Cortex of kidney (tissue), 1 donor: ENCODE results near the gene PI16.

Experiments
- DNase-seq: peaks from one replicate; lab custom pipeline; 2025; lab: John Stamatoyannopoulos, UW

Gene PI16

DNA sequence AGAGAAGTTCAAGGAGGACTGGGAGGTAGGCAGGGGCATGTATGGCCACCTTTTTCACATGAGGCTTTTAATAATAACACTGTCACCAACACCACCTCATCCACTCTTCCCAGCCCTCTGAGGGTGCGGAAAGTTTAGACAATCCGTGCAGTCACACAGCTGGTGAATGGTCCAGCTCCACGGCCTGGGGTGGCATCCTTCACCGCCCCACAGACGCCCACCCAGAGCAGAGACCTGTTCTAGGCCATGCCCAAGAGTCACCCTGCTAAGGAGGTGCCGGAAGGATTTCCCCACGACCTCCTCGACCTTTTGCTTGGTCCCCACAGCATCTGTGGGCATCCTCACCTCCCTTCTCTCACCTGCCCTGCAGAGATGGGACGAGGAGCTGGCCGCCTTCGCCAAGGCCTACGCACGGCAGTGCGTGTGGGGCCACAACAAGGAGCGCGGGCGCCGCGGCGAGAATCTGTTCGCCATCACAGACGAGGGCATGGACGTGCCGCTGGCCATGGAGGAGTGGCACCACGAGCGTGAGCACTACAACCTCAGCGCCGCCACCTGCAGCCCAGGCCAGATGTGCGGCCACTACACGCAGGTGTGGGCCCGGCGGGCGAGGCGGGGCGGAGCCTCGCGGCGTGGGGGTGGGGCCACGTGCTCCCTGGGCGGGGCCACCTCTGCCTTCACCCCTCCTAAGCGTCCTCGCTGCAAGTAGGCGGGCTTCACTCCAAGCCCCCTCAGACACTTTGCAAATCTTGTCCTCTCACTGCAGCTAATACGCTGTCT is 4.4 kb downstream of the PI16 start:
- no peak for DNase-seq

DNA sequence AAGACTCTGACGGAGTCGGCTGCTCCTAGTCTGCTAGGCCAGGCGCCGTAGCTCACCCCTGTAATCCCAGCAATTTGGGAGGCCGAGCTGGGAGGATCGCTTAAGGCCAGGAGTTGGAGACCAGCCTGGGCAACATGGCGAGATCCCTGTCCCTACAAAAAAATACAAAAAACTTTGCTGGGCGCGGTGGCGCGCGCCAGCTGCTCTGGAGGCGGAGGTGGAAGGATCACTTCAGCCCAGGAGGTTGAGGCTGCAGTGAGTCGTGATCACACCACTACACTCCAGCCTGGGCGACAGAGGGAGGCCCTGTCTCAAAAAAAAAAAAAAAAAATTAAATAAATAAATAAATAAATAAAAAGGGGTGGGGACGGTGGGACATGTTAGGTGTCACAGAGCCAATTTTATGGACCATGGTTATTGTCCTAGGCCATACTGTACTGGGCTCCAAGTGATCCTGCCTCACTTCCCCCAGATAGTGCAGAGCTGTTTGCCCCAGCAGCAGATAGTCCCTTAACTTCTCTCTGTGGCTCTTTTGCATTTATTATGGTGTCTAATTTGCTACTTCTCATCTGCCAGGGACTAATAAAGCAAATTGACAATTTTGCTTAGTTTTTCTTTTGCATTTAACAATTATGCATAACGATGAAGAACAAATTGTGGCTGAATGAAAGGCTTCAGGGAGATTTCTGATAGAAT is 5.2 kb downstream of the PI16 start:
- DNase-seq, result no peak

DNA sequence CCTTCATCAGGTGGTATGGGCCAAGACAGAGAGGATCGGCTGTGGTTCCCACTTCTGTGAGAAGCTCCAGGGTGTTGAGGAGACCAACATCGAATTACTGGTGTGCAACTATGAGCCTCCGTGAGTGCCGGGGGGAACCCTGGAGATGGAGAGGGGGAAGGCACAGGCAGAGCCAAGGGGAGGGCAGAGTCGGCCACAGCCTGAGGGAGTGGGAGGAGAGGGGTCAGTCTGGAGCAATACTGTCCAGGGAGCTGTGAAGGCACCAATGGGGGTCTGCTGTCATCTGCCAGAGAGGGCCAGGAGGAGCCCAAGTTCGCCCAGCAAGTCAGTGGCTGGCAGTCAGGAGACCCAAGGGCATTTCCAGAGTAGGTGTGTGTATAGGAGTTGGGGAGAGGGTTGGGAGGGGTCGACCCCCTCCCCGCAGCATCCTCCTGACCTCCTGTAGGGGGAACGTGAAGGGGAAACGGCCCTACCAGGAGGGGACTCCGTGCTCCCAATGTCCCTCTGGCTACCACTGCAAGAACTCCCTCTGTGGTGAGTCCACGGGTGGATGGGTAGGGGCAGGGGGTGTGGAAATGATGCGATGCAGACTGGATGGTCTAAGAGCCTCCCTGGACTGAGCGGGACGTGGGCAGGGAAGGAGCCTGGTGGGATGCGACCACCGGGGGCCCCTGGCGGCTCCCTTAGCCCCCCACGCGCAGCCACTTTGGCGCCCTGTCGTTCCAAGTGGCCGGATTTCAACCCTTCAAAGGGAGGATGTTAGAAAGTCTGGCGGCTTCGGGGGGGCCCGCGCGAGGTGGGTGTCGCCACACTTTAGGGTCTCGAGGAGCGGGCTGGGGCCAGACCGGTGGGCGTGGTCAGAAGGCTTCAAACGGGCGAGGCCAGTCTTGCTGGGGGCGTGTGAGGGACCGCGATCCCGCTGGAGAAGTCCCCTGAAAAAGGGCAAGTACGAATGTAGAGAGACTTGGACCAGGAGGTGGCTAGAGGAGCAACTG is 7.2 kb downstream of the PI16 start:
- DNase-seq, result no peak

DNA sequence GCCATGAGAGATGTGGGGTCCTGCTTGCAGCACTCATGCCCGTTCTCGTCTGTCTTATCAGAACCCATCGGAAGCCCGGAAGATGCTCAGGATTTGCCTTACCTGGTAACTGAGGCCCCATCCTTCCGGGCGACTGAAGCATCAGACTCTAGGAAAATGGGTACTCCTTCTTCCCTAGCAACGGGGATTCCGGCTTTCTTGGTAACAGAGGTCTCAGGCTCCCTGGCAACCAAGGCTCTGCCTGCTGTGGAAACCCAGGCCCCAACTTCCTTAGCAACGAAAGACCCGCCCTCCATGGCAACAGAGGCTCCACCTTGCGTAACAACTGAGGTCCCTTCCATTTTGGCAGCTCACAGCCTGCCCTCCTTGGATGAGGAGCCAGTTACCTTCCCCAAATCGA is 8.3 kb downstream of the PI16 start:
- DNase-seq, result no peak

DNA sequence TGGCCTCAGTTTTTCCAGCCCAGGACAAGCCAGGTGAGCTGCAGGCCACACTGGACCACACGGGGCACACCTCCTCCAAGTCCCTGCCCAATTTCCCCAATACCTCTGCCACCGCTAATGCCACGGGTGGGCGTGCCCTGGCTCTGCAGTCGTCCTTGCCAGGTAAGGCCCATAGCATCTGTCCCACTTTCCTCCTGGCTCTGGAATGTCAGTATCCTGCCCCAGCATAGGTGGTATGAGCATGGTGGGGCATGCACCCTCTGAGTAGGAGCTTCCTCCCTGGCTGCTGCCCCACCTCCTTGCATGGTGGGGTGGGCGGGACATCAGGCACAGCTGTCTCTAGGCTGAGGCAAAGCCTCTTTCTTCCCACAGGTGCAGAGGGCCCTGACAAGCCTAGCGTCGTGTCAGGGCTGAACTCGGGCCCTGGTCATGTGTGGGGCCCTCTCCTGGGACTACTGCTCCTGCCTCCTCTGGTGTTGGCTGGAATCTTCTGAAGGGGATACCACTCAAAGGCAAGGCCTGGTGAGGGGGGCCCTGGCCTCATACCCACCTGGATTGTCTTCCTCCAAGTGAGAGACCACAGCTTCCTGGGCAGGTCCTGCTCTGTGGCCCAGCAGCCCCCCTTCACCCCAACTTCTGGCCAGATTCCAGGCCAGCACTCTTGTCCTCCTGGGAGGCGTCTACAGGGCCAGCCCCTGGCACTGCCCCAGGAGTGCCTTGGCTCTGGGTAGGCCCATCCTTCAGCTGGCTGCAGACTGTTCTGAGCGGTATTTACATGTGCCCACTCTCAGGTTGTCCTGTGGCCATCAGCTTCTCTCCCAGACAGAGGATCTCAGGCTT is 9.1 kb downstream of the PI16 start:
- no peak for DNase-seq

DNA sequence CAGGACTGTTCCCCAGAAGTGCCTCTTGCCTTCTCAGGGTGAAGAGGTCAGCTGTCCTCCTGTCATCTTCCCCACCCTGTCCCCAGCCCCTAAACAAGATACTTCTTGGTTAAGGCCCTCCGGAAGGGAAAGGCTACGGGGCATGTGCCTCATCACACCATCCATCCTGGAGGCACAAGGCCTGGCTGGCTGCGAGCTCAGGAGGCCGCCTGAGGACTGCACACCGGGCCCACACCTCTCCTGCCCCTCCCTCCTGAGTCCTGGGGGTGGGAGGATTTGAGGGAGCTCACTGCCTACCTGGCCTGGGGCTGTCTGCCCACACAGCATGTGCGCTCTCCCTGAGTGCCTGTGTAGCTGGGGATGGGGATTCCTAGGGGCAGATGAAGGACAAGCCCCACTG is 9.8 kb downstream of the PI16 start:
- DNase-seq, result no peak

DNA sequence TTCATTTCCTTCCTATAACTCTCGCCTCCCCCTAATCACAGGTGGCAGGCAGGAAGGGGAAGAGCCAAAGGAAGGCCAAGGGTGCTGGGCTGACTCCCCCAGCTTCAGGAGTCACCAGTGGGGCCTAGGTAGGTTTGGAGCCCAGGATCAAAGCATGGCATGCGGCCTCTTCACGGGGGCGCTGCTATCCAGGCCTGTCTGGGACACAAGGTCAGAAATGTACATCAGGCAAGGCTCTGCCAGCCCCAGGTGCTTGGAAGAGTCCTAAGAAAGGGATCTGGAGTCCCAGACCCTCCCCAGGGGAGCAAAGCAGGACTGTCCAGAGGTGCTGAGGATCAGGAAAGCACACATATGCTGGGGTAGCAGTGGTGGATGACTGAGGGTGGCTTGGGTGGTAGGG is 10.4 kb downstream of the PI16 start:
- no peak for DNase-seq

DNA sequence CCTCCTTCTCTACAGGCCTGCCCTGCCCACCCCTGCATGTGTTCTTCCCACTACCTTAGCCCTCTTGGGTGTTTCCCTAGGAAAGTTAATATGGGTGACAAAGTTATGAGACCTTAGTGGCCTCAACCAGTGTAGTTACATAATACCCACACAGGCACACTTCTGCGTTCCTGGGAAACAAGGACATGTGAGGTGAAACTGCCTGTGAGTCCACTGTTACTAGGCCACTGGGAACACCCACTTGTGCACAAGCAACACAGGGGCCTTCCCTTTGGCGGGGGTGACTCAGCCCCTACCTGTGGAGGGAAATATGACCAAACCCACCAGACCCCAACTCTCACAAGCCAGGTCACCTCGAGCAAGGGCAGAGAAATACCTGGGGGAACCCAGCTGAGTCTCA is 12.8 kb downstream of the PI16 start:
- no peak for DNase-seq

DNA sequence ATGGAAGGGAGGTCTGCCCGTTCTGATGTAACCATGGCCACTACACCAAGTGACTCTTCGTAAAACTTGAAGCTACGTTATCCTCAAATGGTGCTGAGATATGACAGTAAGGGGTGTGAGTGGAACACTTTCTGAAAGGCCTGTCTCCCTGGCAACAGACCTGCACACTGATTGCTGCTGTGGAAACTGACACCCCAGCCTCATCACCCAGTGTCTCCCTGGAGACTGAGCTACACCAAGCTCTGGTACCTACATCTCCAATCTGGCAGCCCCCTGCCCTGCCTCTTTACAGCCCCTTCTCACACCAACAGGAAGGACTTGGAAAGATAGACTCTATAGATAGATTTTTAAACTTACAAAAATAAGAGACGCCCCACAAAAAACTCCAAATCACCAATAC is 13.2 kb downstream of the PI16 start:
- DNase-seq, result no peak

DNA sequence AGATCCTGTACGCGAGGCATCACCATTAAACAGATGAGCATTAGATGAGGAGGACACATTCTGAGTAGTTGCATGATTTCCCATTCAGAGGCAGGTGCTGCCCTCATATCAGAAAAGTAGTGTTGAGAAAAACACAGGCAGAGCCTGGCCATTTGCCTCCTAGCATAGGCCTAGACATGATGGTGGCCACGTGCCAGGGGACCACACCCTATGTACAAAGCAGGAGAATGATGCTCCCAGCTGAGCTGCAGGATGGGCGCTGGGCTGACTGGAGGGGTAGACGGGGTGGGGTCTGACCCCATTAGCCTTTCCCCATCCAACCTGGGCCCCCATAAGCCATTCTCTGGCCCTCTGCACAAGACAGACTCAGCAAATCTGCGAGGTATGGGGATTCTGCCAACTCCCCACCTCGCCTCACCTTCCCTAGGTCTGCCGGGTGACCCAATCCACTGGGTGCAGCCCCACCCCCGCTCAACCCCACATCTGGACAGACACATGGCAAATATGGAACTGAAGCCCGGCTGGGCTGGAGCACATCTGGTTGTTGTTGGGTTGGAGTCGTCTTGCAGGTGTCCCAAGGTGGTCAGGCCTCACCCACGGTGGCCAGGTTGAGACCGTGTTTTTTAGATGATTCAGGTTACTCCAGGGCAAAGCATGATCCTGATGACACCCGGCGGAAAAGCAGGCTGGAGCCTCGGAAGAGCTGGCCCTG is 13.9 kb downstream of the PI16 start:
- no peak for DNase-seq

DNA sequence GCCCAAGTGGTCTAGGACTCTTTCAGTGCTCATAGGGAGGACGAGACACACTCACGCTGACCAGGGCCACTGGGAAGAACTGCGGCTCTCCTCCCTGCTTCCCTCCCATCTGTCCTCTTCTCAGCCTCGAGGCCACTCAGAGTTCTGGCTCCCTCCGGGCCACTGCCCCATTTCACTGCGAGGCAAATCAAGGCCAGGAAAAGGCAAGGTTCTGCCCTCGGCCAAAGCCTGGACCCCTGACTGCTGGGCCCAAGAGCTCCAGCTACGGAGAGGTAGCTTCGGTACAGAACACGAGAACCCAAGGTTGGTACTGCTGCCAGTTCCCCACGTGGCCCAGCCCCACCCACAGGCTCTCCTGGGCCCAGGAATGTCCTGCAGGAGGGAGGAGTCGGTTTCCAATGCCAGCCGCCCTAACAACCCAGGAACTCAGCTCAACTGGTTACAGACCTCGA is 14.7 kb downstream of the PI16 start:
- no peak for DNase-seq

DNA sequence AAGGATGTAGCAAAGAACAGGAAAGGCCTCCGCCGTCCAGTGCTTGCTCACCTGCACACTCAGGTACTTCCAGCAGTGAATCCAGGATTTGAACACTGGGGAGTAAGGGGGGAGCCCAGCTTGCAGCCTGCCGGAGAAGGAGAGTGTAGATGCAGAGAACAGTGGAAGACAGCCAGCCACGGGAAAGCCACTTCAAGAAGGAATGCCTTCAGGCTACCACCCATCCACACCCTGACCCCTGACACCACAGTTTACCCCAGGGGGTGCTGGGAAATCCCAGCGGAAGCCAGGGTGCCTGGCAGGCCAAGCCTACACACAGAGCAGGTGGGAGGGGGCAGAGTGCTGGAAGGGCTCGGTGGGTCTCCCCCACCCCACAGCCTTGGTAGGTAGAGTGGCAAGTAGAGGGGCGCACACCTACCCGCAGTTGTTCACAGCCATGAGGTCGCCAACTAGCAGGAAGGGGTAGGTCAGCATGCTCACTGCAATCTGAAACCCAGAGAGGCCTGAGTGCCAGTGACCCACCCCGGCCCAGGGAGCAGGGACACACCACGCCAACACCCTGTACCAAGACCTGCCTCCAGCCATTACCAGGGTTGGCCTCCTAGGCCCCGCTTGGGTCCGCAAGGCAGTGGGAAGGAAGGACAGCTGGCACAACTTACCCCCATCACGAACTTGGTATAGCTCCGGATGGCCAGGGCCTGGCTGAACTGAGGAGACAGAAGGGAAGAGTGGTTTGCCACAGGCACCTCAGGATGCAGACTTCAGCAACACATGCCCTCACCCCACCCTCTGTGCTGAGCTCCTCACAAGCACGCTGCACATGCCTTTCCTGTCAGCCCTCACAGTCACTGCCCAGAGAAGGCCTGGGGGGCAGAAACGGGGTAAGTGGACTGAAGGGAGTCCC is 15.7 kb downstream of the PI16 start:
- no peak for DNase-seq

DNA sequence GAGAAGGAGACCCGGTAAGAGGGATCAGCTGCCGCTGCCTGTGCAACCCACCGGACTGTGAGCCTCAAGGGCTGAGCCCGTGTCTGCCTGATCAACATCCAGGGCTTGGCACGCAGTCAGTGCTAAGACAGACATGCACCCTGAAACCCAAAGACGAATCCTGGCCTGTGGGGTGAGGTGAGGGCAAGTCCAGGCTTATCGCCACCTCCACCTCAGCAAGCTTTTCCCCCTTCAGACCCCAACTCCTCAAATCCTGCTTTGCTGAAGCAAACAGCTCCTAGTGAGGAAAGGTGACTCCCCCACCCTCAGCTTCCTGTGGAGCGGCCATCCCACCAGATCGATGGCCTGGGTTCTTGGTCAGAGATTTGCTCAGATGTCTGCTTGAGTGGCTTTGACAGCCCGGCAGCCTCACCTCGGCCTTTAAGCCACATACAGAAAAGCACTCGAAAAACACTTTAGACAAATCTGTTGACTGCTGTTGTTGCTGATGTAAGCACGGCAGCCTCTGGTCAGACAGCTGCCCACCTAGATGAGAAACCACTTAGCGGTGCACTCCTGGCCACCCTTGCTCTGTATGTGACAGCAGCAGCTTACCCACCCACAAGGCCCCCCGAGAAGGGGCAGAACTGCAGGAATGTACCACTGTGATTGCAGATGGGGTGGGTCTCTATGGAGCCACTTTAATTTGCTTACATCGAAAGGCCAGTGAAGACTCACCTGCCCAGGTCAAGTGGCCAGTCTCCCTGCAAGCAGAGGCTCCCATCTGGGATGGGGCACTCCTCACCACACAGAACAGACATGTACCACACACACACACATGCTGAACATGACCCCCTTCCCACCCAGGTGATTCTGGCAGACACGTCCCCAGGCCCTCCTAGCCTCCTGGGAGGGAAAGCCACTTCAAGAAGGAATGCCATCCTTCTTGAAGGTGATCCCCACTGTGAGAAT is 16.6 kb downstream of the PI16 start:
- DNase-seq, result no peak

DNA sequence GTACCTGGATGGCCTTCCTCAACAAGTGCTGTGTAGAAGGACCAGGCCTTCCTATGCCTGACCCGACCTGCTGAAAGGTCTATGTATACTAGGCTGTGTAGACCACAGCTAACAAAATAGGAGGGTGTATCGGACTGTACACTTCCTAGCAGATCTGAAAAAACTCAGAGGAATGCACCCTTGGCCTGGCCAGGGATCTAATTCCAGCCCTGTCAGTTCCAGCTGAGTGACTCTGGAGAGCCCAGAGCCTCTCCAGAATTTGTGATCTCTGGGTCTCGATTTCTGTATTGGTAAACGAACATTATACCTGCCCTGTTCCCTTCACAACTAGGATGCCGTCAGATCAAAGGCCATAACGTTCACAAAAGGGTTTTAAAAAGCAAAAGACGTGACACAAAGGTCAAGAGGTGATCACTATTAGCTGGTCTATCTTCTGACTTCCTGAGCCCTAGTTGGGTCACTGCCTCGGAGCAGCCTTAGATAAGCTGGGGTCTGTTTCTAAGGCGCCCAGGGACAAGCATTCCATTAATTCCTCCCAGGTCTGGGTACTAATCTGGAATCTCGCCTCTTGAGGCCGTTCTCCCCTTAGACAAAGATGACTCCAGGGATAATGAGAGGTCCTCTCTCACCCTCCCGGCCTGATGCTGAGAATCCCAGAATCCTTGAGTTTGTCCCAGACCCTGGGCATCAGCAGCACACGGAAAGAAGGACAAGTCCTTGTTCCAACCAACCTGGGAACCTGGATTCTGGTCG is 17.6 kb downstream of the PI16 start:
- no peak for DNase-seq

DNA sequence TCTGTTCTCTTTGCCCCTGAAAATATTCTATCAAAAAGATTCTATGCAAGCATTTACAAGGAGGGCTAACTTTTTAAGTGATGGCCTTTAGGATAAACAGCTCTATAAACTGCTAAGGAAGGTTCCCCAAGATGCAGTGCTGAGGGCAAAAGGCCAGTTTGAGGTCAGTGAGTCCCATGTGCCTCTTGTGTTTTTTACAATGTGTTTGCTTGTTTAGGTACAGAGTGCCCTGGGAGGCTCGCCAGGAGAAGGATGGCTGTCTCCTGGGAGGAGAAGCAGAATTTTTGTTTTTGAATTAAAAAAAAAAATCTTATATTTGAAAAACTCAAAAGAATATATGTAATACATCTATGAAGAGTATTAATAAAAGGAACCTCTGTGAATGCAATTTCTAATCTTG is 18.7 kb downstream of the PI16 start:
- DNase-seq, result no peak

DNA sequence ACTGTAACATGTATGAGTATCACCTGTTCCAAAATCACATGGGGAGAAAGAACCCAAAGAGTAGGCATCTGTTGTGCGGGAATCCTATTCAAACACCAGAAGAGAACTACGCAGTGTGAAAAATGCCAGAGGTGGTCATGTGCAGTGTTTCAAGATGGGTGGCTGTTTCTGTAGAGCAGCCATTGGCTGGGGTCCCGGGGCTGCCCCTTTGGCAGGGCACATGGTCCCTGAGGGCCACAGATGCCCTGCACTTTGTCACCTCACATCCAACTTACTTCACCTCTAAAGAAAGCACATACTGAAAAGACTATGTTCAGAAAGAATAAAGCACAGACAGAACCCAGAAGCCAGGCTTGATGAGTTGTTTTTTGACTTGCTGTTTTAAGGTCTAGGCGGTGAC is 19.1 kb downstream of the PI16 start:
- DNase-seq, result no peak

DNA sequence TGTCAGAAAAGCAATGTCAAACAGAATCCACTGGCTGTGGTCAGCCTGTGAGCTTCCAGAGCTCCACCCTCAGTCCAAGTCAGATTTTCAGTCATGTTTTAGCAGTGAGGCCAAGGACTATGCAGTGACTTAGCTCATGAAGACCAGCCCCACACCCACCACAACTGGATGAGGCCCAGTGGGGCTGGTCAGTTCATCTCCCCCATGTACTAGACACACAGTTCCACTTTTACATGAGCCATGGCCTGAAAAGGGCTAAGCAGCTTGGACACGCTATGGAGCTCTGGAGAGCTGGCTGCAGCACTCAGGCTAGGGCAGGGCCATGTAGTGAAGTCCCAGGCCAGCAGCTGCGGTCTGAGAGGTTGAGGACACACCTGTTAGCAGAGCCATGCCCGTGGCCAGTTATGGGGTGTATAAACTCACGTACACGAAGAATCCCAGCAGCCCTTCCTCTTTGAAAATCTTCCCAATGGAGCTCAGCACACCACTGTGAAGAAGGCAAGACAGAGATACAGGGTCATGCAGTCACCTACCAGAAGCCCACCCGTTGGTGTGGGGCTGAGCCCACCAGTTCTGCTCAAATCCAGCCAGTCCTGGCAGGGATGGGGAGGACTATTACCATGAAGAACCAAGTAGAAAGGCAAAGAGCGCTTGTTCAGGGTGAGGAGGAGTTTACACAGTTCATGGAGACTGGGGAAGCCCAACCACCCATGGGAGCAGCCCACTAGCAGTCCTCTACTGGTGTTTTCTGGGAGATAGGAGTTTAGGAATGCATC is 20.9 kb downstream of the PI16 start:
- DNase-seq, result no peak
